Stimulated activated CD4-positive, alpha-beta T cell treated with anti-CD3 and anti-CD28 coated beads, Interleukin-12 subunit alpha, Interleukin-12 subunit beta, amount 100 ng/mL, for 48 hours (primary cell): ENCODE results near the gene GABRP.
"Not testable (repeated sequence)": the region's sequence is repeated elsewhere in the genome, so short reads cannot be mapped to it uniquely, and the experiment has no call there.

Experiments used
- DNase-seq, 3 donors: peaks; one replicate each; pipeline ENCODE4 v3.0.0-alpha.2; 2020; ENCODE audit warnings: low read depth in 2 of 3, low spot score in 1 of 3

The GABRP gene

DNA sequence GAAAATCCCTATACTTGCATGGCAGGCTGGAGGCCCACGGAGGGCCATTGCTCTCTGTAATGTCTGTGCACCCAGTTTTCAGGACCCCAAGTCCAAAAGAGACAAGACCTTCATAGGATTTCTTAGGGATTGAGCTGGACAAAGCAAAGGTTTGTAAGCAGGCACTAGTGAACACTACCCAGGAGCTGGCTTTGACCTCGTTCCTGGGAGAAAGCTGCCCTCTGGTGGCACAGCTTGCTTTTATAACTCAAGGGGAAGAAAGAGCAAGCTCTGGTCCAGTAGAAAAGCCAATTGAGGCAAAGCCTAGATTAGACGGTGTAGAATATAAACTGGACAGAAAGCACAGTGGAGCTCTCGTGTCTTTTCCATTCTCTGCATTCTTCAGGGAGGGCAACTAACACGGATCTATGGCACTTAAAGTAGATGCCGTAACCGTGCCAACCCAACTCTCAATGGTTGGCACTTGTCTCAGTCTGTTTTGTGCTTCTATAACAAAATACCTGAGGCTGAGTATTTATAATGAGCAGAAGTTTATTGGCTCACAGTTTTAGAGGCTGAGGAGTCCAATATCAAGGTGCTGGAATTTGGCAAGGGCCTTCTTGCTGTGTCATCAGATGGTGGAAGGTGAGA is 7.9 kb downstream of the GABRP start:
- peak in 2 of 3 donors; percentile 2 to 10 for DNase-seq

DNA sequence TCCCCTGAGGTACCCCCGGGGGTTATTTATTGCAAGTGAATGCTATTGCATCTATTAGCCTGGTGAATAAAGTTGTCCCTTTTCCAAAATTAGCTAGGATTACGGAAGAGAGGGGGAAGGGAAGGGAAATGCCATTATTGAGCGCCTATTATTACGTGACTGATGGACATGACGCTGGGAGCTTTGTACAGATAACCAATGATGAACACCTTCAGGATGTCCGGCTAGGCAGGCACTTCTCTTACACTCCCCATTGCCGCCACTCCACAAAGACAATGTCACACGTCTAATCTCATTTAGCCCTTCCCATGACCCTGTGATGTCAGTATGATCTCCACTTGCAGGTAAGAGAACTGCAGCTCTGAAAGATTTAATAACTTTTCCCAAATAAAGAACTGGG is 9.4 kb downstream of the GABRP start:
- no peak for DNase-seq

DNA sequence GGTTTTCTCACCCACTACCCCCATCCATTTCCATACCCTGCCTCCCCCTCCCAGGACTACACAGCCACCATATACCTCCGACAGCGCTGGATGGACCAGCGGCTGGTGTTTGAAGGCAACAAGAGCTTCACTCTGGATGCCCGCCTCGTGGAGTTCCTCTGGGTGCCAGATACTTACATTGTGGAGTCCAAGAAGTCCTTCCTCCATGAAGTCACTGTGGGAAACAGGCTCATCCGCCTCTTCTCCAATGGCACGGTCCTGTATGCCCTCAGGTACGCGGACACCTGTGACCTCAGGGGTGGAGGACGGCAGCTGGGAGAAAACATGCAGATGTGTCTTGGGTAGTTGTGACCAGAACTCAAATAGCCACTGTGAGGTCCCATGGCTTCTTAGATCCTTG is 11.6 kb downstream of the GABRP start:
- no peak for DNase-seq

DNA sequence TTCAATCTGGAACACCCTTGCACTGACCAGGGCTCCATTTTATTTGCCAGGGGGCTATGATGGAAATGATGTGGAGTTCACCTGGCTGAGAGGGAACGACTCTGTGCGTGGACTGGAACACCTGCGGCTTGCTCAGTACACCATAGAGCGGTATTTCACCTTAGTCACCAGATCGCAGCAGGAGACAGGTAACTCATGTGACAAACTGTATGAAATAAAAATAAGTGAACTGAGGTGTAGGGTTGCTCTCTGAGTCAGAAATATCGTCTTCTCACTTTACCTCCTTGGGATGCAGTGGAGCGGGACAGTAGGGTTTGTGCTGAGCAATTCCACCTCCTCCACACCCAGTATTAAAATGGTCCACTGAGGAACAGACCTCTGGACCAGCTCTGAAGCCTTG is 22.1 kb downstream of the GABRP start:
- DNase-seq, result no peak

DNA sequence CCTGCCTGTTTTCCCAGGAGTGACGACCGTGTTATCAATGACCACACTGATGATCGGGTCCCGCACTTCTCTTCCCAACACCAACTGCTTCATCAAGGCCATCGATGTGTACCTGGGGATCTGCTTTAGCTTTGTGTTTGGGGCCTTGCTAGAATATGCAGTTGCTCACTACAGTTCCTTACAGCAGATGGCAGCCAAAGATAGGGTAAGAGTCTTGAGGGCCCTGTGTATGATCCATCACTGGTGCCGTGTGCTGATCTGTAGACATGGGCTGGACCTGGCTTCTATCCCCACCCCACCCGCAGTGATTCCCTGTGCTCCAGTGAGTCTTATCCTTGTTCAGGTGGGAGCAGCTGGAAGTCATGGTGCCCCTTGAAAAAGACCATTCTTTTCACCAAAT is 26.0 kb downstream of the GABRP start:
- no peak for DNase-seq

DNA sequence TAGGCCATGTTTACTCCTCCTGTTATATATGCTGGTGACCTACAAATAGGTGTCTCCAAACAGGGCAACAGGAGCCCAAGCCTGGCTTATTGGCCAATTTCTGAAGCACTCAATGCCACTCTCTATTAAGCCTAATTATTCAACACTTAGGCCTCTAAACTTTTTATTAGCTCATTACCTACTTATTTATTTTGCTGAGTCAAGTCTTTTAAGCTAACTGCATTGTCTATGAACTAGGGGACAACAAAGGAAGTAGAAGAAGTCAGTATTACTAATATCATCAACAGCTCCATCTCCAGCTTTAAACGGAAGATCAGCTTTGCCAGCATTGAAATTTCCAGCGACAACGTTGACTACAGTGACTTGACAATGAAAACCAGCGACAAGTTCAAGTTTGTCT is 28.2 kb downstream of the GABRP start:
- no peak for DNase-seq

DNA sequence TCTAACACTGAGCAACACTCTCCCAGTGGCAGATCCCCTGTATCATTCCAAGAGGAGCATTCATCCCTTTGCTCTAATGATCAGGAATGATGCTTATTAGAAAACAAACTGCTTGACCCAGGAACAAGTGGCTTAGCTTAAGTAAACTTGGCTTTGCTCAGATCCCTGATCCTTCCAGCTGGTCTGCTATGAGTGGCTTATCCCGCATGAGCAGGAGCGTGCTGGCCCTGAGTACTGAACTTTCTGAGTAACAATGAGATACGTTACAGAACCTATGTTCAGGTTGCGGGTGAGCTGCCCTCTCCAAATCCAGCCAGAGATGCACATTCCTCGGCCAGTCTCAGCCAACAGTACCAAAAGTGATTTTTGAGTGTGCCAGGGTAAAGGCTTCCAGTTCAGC is 29.7 kb downstream of the GABRP start:
- no peak for DNase-seq

DNA sequence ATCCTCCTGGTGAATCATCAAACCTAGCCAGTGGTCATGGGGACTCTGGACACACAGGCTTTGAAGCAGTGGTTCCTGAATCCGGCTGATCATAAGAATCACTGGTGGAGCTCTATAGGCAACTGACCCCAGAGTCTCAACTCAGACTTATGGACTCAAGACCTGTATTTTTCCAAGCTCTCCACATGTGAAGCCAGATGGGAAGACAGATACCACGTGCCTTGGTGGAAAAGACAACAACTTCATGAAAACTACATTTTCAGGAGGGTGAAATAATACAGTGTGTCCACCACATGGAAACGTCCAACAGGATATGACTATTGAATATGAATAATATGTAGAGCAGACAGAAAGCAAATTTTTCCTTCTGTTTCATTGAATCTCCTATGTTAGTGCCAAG is 33.7 kb downstream of the GABRP start:
- DNase-seq, result no peak

DNA sequence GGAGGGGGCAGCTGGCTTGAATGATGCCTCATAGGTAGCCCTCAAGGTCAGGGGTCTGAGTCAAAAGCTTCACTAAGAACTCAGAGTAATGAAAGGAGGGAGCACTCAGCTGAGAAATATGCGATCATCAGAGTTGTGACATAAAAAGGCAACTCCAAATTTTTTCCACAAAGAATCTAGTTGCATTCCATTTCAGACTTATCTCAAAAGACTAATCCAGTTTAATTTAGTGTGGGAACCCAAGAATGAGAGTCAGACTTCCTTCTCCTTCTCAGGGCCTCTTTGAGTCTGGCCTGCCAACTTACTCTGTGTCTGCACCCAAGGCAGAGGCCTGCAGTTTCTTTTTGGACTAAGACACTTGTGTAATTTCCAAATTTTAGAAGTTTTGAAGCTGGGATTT is 34.7 kb downstream of the GABRP start:
- DNase-seq, result no peak

DNA sequence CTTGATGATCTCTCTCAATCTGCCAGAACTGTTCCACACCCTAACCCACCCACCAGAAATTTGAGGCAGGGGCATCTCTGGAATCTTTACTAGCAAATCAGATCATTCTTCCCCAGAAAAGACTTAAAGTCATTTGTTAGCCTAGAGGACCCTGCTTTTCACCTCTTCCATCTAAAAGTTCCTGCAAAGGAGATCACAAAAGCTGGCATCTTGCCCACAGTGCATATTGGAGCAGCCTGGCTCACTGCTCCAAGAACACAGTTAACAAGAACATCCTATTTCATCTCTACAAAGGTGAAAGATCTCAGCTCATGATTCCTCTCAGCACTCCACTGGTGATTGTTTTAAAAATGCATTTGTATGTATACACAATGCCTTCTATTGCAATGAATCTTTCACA is 36.3 kb downstream of the GABRP start:
- no peak for DNase-seq

DNA sequence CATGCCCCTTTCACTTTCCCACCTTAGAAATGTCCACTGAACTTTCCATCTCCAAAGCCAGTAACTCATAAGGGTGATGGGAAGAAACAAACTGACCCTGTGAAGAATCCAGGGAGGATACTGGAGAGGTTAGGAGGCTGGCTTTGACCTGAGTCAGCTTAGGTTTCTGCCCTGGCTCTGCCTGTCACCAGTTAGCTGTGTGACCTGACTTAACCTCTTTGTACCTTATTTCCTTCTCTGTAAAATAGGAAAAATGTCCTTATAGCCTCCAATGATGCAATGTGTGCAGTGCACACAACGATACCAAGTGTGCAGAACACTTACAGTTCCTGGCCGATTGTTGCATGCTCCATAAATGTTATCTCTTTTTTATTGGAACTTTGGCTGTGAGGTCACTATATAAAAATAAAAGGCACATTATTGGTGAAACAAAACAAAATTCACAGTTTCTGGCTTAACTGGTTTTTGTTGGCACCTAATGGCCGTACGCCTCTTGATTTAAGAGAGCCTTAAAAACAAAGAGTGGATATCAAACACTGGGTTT is 37.8 kb downstream of the GABRP start:
- DNase-seq, result no peak

DNA sequence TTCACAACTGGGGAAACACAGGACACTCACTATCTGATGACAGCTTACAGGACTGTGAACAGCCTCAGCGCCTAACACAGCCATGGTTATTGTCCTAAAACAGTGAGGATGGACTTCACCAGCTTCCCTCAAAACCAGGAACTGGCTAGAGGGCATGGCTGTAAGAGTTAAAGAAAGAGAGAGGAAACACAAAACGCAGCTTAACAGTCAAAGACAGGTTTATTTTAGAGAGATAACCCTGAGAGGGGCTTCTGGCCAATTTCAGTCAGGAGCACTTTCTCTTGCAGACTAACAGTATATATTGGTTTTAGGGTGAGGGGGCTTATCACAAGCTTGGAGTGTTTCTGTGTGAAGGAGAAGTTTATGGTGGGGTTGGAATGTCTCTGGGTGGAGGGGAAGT is 42.6 kb downstream of the GABRP start:
- no peak for DNase-seq

DNA sequence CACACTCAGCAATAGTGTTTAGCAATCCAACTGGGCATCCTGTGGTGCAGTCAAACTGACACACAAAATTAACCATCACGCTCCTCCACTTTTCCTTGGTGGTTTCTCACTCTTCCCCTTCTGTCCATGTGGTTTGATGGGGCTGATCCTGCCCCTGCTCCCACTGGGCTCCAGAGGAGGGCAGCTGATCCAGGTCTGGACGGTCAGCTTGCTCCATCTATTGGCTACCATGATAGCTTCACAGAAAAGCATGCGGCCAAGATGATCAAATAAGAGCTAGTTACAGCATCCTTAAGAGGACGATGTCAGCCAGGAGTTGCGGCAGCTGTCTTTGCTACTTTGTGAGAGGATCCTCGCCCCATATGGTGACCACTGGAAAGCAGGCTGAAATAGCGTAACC is 48.7 kb downstream of the GABRP start:
- DNase-seq, result no peak

DNA sequence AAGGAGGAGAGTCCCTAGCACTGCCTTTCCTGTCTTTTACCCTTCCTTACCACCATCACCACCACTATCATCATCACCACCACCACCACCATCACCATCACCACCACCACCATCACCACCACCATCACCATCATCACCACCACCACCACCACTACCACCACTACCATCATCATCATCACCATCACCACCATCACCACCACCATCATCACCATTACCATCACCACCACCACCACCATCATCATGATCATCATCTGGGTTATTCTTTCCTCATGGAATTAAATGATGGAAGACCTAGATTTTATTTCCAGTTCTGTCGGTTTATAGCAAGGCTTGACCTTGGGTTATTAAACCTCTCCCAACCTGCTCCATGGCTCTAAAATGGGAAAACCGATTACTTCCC is 50.5 kb downstream of the GABRP start:
- not testable (repeated sequence) for DNase-seq

DNA sequence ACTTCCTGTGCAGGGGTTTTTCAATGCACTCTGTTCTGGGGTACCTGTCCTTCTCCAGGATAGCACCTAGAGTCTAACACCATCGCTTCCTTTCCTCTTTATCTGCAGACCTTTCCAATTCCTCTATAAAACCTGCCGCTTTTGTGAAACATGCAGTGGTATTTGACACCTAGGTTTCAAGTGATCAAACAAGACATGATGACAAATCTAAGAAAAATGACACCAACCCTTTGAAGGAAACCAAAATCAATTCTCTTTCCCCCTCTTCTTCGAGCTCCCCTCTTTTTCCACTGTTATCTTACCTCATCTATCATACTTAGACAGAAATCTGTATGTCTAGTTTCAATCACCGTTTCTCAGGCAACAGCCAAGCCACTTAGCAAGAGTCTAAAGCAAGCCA is 52.7 kb downstream of the GABRP start:
- DNase-seq, result no peak

DNA sequence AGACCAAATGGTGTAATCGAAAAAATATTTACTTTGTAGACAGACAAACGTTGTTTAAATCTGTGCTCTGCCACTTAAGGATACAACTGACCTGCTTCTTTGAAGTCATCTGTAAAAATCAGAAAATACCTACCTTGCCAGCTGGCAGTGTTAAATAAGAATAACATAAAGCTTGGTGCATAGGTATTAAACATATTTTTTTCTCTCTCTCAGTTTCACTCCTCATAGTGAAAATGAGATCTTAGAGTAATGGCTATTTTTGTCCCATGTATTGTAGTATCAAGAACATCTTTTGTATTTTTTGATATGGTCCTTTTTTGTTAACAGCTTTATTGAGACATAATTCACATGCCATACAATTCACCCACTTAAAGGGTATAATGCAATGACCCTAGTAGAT is 60.3 kb downstream of the GABRP start:
- no peak for DNase-seq

DNA sequence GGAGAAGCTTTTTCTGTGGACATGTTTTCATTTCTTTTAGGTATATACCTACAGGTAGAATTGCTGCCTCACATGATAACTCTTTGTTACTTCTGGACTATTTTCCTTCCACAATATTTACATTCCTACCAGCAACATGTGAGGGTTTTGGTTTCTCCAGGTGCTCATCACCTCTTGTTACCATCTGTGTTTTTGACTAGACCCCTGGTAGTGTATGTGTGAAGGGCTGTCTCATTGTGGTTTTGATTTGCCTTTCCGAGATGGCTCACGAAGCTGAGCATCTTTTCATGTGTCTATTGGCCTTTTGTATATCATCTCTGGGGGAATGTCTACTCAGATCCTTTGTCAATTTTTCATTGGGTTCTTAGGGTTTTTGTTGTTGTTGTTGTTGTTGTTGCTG is 61.1 kb downstream of the GABRP start:
- no peak for DNase-seq

DNA sequence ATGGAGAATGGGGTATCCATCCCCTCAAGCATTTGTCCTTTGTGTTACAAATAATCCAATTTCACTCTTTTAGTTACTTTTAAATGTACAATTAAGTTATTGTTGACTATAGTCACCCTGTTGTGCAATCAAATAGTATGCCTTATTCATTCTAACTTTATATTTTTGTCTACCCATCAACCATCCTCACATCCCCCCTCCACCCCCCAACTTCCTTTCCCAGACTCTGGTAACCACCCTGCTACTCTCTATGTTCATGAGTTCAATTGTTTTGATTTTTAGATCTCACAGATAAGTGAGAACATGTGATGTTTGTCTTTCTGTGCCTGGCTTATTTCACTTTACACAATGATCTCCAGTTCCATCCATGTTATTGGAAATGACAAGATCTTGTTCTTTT is 62.9 kb downstream of the GABRP start:
- DNase-seq, result no peak

DNA sequence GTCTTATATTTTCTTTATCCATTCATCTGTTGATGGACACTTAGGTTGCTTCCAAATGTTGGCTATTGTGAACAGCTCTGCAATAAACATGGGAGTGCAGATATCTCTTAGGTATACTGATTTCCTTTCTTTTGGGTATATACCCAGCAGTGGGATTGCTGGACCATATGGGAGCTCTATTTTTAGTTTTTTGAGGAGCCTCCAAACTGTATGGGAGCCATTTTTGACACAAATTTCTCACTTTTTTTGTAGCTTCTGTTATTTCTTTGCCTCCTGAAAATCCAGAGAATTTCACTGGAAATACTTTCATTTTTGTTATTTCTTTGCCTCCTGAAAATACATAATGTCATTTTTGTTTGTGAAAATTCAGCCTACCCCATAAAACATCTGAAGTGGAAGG is 63.3 kb downstream of the GABRP start:
- DNase-seq, result no peak

DNA sequence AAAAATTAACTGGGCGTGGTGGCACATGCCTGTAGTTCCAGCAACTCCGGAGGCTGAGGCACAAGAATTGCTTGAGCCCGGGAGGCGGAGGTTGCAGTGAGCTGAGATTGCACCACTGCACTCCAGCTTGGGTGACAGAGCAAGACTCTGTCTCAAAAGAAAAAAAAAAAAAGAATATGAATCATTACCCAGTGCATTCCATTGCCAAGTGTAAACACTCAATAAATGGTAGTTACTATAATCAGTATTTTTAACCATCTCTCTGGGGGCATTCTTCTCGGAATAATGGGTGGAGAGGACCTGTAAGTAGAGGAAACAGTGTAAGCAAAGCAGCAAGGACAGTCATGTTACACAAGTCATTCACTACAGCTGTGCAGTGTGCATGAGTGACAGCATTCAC is 64.5 kb downstream of the GABRP start:
- DNase-seq, result no peak

DNA sequence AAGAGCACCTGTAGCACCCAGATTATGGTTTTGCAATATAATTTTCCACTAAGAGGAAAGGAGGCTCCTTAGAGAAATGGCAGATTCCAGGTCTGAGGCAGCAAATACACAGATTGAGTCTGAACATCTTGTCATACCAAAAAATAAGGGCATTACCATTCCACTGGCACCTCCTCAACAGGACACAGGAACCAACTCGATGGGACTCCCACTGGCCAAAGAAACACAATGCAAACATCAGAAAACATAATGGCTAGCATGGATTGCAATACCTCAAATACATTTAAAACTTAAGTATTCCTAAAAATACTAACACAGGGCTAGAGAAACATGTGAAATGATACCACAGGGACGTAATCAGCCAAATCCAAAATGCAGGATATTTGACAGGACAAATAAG is 65.8 kb downstream of the GABRP start:
- DNase-seq, result no peak

DNA sequence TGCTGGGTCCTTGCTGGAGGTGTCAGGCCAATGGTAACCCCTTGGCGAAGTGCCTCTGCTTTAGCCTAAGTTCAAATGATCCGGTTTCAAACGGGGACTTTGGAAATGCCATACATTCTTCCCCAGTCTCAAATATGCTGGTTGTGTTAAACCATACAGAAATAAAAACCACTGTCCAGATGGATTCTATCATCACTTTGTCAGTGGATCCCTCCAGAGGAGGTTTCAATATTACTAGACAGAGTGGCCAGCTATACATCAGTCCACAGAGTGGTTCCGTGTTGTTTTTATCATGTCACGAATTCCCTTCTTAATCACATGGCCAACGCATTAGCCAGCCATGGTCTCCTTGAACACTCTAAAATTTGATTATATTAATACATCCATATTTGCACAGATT is 71.0 kb downstream of the GABRP start:
- DNase-seq, result no peak

DNA sequence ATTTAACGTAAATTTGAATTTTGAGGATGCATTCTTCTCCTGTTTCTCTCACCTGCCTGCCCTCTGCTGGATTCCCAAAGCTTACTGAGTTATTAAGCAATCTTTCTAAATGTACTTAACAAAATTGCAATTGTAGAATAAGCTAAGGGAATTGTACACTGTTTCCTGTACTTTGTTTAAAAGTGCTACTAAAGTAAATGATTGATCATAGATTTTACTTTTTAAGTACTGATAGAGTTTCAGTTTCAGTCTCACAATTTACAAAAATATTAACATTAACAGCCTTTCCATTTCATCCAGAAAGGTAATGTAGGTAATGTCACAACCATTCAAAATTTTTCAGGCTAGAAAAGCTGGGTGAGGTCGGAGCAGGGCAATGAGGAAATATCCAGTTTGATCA is 73.5 kb downstream of the GABRP start:
- DNase-seq, result no peak

DNA sequence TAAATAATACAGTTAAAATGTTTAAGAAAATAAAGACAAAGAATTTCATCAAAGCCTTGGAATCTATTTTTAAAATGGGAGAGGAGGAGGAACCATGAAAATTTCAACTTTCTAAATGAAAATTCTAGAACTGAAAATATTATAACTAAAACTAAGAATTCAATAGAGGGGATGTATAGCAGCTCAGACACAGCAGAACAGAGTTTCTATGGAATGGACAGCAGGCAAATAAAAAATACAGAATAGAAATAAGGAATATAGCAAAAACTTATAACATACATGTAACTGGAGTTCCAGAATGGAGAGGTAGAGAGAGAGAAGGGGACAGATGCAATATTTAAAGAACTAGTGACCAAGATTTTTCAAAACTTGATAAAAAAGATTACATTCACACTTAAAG is 76.9 kb downstream of the GABRP start:
- DNase-seq, result no peak
